CD8-positive, alpha-beta memory T cell (primary cell): ENCODE data around the gene THRB. TPM values are rescaled to one million over a fixed set of nuclear protein-coding genes. Genes with fewer than 3 reads are reported as not detected.

Experiments used
- CTCF ChIA-PET: fragments of 350-600 bp; sonication (Branson Sonifier 250); formaldehyde crosslinking; loops from one replicate; lab custom pipeline; 2021; ENCODE audit warnings: antibody characterized with exemption; lab: Charles Lee
- POLR2A ChIA-PET: fragments of 350-600 bp; sonication (Branson Sonifier 250); formaldehyde crosslinking; loops from one replicate; lab custom pipeline; 2021; ENCODE audit warnings: antibody characterized with exemption; lab: Charles Lee
- DNase-seq, 5 donors: peaks; one replicate each; pipeline versions ENCODE4 v3.0.0 to v3.0.0-alpha.2; 2020 to 2022; ENCODE audit warnings: mixed read lengths in 1 of 5
- H3K27ac ChIP-seq: one replicate; pipeline ENCODE4 v1.7.0; 2013; ENCODE audit warnings: low read depth, mild to moderate bottlenecking, low read length, moderate library complexity
- H3K27me3 ChIP-seq: 2 replicates; pipeline ENCODE4 v1.7.0; 2013; ENCODE audit warnings: low read length, mild to moderate bottlenecking; ENCODE audit not compliant: insufficient read depth, poor library complexity, severe bottlenecking
- H3K36me3 ChIP-seq: 2 replicates; pipeline ENCODE4 v1.7.0; 2013; ENCODE audit warnings: mild to moderate bottlenecking, low read length, moderate library complexity; ENCODE audit not compliant: insufficient read depth
- H3K4me1 ChIP-seq: 2 replicates; pipeline ENCODE4 v1.7.0; 2013; ENCODE audit warnings: mild to moderate bottlenecking, low read length, moderate library complexity; ENCODE audit not compliant: insufficient read depth
- H3K4me3 ChIP-seq: 2 replicates; pipeline ENCODE4 v1.7.0; 2013; ENCODE audit warnings: mild to moderate bottlenecking, low read length
- H3K9me3 ChIP-seq: 2 replicates; pipeline ENCODE4 v1.7.0; 2013; ENCODE audit warnings: mild to moderate bottlenecking, low read length
- H3K27ac Mint-ChIP-seq, 8 donors: one replicate each; pipeline ENCODE4 v1.8.0; 2020 to 2021; ENCODE audit warnings: mixed read lengths in 8 of 8, mild to moderate bottlenecking in 6 of 8, inconsistent platforms in 3 of 8, moderate library complexity in 3 of 8
- H3K27me3 Mint-ChIP-seq, 2 donors: one replicate each; pipeline ENCODE4 v1.8.0; 2020 to 2021; ENCODE audit warnings: mixed read lengths in 2 of 2, mild to moderate bottlenecking in 1 of 2, moderate library complexity in 1 of 2
- H3K36me3 Mint-ChIP-seq, 3 donors: one replicate each; pipeline ENCODE4 v1.8.0; 2020 to 2021; ENCODE audit warnings: mixed read lengths in 3 of 3, inconsistent platforms in 1 of 3, mild to moderate bottlenecking in 1 of 3
- H3K4me1 Mint-ChIP-seq, 3 donors: one replicate each; pipeline ENCODE4 v1.8.0; 2020 to 2021; ENCODE audit warnings: mixed read lengths in 3 of 3, inconsistent platforms in 1 of 3, mild to moderate bottlenecking in 1 of 3
- H3K4me3 Mint-ChIP-seq, 7 donors: one replicate each; pipeline ENCODE4 v1.8.0; 2020 to 2021; ENCODE audit warnings: mixed read lengths in 7 of 7, mild to moderate bottlenecking in 6 of 7, moderate library complexity in 4 of 7, inconsistent platforms in 2 of 7
- H3K9me3 Mint-ChIP-seq, 5 donors: one replicate each; pipeline ENCODE4 v1.8.0; 2020 to 2022; ENCODE audit warnings: mixed read lengths in 5 of 5, mild to moderate bottlenecking in 3 of 5, moderate library complexity in 2 of 5, inconsistent platforms in 1 of 5
- polyA plus RNA-seq: library from polyadenylated mRNA; unstranded; fragments of 300-500 nt; fragmentation: Illumina TruSeq; gene quantifications from one replicate; pipeline ENCODE4 v1.2.3, GENCODE V29; 2021
- total RNA-seq, 2 experiments: library from RNA; stranded (reverse); gene quantifications; one replicate each; pipeline ENCODE4 v1.2.3, GENCODE V29; 2021

The THRB gene
- total and polyA plus RNA-seq, 3 experiments from 2014 or later: not detected

DNA sequence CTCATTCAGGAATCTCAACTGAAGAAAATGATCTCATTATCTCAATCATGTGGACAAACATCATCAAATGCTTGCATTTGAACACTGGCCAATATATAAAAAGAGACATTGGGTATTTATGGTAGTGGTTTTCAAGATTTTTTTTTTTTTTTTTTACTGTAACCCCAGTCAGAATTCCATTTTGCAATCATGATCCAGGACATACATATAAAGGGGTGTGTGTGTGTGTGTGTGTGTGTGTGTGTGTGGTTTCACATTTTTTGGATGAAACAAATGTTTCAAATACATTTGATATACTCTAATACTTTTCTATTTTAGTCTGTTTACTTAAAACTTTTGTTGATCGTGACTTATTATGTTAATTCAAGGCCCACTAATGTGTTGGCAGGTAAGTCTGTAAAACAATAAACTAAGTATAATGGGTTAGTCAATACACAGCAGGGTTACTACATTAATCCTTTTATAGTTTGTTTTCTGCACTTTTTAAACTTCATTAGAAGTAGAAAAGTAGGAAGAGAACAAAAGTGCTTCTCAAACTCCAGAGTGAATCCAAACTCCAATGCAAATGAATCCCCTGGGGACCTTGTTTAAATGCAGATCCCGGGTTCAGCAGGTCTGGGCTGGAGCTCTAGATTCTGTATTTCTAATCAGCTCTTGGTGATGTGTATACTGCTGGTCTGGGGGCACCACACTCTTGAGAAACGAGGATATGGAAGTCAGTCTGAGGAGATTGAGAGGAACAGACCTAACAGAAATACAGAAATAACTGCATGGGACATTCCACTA lies 17.6 kb downstream of the THRB start:
- Histone ChIP-seq H3K9me3 (no peaks in the 10 kb centered on the region), H3K4me3 (no peak overlapping the region), H3K36me3 (no peaks in the 10 kb centered on the region), H3K4me1 (no peaks in the 10 kb centered on the region), H3K27me3 (no peaks in the 10 kb centered on the region), H3K27ac (no peak overlapping the region)
- POLR2A ChIA-PET: no interaction called here
- no peak overlapping the region for H3K27ac Mint-ChIP-seq
- no peaks in the 10 kb centered on the region for H3K36me3 Mint-ChIP-seq
- H3K9me3 Mint-ChIP-seq: peaks cover 0 to 2% (median 0%) of the 10 kb centered on the region in 5 donors
- no peaks in the 10 kb centered on the region for H3K4me1 Mint-ChIP-seq
- no peak for DNase-seq
- CTCF ChIA-PET: no interaction called here
- H3K27me3 Mint-ChIP-seq: peaks cover 0 to 2% of the 10 kb centered on the region in 2 donors
- no peak overlapping the region for H3K4me3 Mint-ChIP-seq

GRCh38 chr3:24475925-24476324 lies 18.7 kb downstream of the THRB start:
- ChIA-PET POLR2A (no interaction called here), CTCF (no interaction called here)
- no peak overlapping the region for H3K27ac Mint-ChIP-seq
- peaks cover 0 to 2% of the 10 kb centered on the region in 2 donors for H3K27me3 Mint-ChIP-seq
- Histone ChIP-seq H3K27me3 (no peaks in the 10 kb centered on the region), H3K27ac (no peak overlapping the region), H3K36me3 (no peaks in the 10 kb centered on the region), H3K4me3 (no peak overlapping the region), H3K4me1 (no peaks in the 10 kb centered on the region), H3K9me3 (no peaks in the 10 kb centered on the region)
- H3K4me3 Mint-ChIP-seq: no peak overlapping the region
- no peak for DNase-seq
- H3K4me1 Mint-ChIP-seq: no peaks in the 10 kb centered on the region
- H3K9me3 Mint-ChIP-seq: peaks cover 0 to 5% (median 0%) of the 10 kb centered on the region in 5 donors
- H3K36me3 Mint-ChIP-seq: no peaks in the 10 kb centered on the region

DNA sequence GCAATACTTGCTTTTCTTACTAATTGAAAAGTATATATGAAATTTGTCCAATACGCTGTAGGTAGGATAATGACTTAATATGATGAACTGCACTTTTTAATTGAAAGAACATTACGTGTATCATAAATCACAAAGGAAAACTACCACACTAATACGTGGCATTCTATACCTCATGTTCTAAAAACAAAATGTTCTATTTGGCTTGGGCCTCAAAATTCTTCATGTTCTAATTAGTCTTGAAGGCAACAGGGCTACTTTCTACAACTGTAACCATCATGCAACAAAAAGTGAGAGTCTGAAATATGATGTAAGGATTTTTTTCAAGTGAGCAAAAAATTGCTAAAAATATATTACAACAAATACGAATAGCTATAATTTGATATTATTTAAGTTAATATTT lies 19.8 kb downstream of the THRB start:
- Mint-ChIP-seq H3K27me3 (peaks cover 0 to 2% of the 10 kb centered on the region in 2 donors), H3K27ac (no peak overlapping the region), H3K36me3 (no peaks in the 10 kb centered on the region), H3K4me3 (no peak overlapping the region), H3K9me3 (peaks cover 0 to 5% (median 0%) of the 10 kb centered on the region in 5 donors), H3K4me1 (no peaks in the 10 kb centered on the region)
- Histone ChIP-seq H3K27ac (no peak overlapping the region), H3K4me1 (no peaks in the 10 kb centered on the region), H3K9me3 (no peaks in the 10 kb centered on the region), H3K4me3 (no peak overlapping the region), H3K27me3 (no peaks in the 10 kb centered on the region), H3K36me3 (no peaks in the 10 kb centered on the region)
- no peak for DNase-seq
- ChIA-PET CTCF (no interaction called here), POLR2A (no interaction called here)

- Mint-ChIP-seq H3K4me1 (no peaks in the 10 kb centered on the region), H3K36me3 (no peaks in the 10 kb centered on the region), H3K4me3 (no peak overlapping the region), H3K27ac (no peak overlapping the region), H3K9me3 (peaks cover 0 to 3% (median 2%) of the 10 kb centered on the region in 5 donors), H3K27me3 (no peaks in the 10 kb centered on the region)
- Histone ChIP-seq H3K27me3 (no peaks in the 10 kb centered on the region), H3K9me3 (no peaks in the 10 kb centered on the region), H3K27ac (no peak overlapping the region), H3K4me1 (no peaks in the 10 kb centered on the region), H3K4me3 (no peak overlapping the region), H3K36me3 (no peaks in the 10 kb centered on the region)
- no peak for DNase-seq
- CTCF ChIA-PET: no interaction called here
- POLR2A ChIA-PET: no interaction called here
Measured at GRCh38 chr3:24472358-24472757, 22.3 kb downstream of the THRB start.

- H3K36me3 ChIP-seq: no peaks in the 10 kb centered on the region
- Mint-ChIP-seq H3K27me3 (no peaks in the 10 kb centered on the region), H3K4me3 (no peak overlapping the region), H3K4me1 (no peaks in the 10 kb centered on the region), H3K9me3 (peaks cover 0 to 5% (median 2%) of the 10 kb centered on the region in 5 donors), H3K27ac (no peak overlapping the region), H3K36me3 (no peaks in the 10 kb centered on the region)
- H3K4me1 ChIP-seq: no peaks in the 10 kb centered on the region
- H3K9me3 ChIP-seq: no peaks in the 10 kb centered on the region
- H3K27me3 ChIP-seq: no peaks in the 10 kb centered on the region
- no peak for DNase-seq
- CTCF ChIA-PET: no interaction called here
- POLR2A ChIA-PET: no interaction called here
- no peak overlapping the region for H3K27ac ChIP-seq
- no peak overlapping the region for H3K4me3 ChIP-seq
Measured at GRCh38 chr3:24471486-24471885, 23.2 kb downstream of the THRB start.

- POLR2A ChIA-PET: no interaction called here
- Mint-ChIP-seq H3K36me3 (no peaks in the 10 kb centered on the region), H3K27ac (no peak overlapping the region), H3K27me3 (no peaks in the 10 kb centered on the region), H3K9me3 (peaks cover 2 to 5% (median 3%) of the 10 kb centered on the region in 5 donors), H3K4me3 (no peak overlapping the region), H3K4me1 (no peaks in the 10 kb centered on the region)
- Histone ChIP-seq H3K4me3 (no peak overlapping the region), H3K36me3 (no peaks in the 10 kb centered on the region), H3K9me3 (no peaks in the 10 kb centered on the region), H3K4me1 (no peaks in the 10 kb centered on the region), H3K27me3 (no peaks in the 10 kb centered on the region), H3K27ac (no peak overlapping the region)
- no peak for DNase-seq
- CTCF ChIA-PET: no interaction called here
Measured at GRCh38 chr3:24470277-24470676, 24.4 kb downstream of the THRB start.

GRCh38 chr3:24464389-24464788 lies 30.3 kb downstream of the THRB start:
- DNase-seq: no peak
- Mint-ChIP-seq H3K4me1 (no peaks in the 10 kb centered on the region), H3K9me3 (peaks cover 0 to 5% (median 3%) of the 10 kb centered on the region in 5 donors), H3K4me3 (no peak overlapping the region), H3K27me3 (no peaks in the 10 kb centered on the region), H3K36me3 (no peaks in the 10 kb centered on the region), H3K27ac (no peak overlapping the region)
- no peak overlapping the region for H3K27ac ChIP-seq
- no peaks in the 10 kb centered on the region for H3K9me3 ChIP-seq
- H3K36me3 ChIP-seq: no peaks in the 10 kb centered on the region
- H3K4me1 ChIP-seq: no peaks in the 10 kb centered on the region
- H3K27me3 ChIP-seq: no peaks in the 10 kb centered on the region
- CTCF ChIA-PET: no interaction called here
- POLR2A ChIA-PET: no interaction called here
- no peak overlapping the region for H3K4me3 ChIP-seq

DNA sequence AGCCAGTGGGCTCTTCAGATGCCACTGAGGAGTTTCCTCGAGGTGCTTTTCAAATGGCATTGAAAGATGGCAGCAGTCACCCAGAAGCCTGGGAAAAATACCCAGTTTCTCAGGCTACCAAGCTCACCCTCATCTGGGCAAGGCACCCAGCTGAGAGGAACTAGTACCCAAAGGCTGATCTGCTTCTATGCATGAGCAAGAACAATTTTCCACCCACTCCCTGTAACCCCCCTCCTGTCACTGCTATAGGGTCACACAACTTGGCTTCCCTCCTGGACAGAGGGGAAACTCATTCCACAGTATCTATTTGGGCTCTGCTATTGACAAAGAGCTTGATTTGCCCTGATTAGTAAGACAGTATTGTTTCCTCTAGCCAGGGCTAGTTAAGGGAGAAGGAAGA lies 31.9 kb downstream of the THRB start:
- Histone ChIP-seq H3K9me3 (no peaks in the 10 kb centered on the region), H3K27me3 (no peaks in the 10 kb centered on the region), H3K4me3 (no peak overlapping the region), H3K4me1 (no peaks in the 10 kb centered on the region), H3K27ac (no peak overlapping the region), H3K36me3 (no peaks in the 10 kb centered on the region)
- no peak for DNase-seq
- no peaks in the 10 kb centered on the region for H3K4me1 Mint-ChIP-seq
- ChIA-PET CTCF (no interaction called here), POLR2A (no interaction called here)
- no peaks in the 10 kb centered on the region for H3K27me3 Mint-ChIP-seq
- H3K9me3 Mint-ChIP-seq: peaks cover 0 to 7% (median 3%) of the 10 kb centered on the region in 5 donors
- H3K36me3 Mint-ChIP-seq: no peaks in the 10 kb centered on the region
- no peak overlapping the region for H3K4me3 Mint-ChIP-seq
- no peak overlapping the region for H3K27ac Mint-ChIP-seq
